Panc1 (cell line): ENCODE data around the gene OR10K2. TPM values are rescaled to one million over a fixed set of nuclear protein-coding genes. Genes with fewer than 3 reads are reported as not detected.

Experiments
- ATAC-seq: fragments of 200-7000 bp; cut with Tn5 transposase; 2 replicates; pipeline ENCODE4 v1.9.1; 2020; ENCODE audit warnings: mild to moderate bottlenecking, moderate library complexity
- BruUV-seq: library from RNA; stranded (reverse); fragments of 400-500 nt; replicated peaks from 2 replicates; lab custom pipeline; 2021; lab: Mats Ljungman, UMichigan
- CTCF ChIA-PET: fragments of 300-600 bp; sonication (Branson Sonifier 250); formaldehyde crosslinking; loops from one replicate; lab custom pipeline; 2022; ENCODE audit warnings: antibody characterized with exemption; lab: Charles Lee
- POLR2A ChIA-PET: fragments of 300-600 bp; sonication (Branson Sonifier 250); formaldehyde crosslinking; loops from one replicate; lab custom pipeline; 2022; ENCODE audit warnings: antibody characterized with exemption; lab: Charles Lee
- DNase-seq: peaks from one replicate; pipeline ENCODE4 v3.0.0-alpha.2; 2010; ENCODE audit warnings: low read depth, low spot score
- H3K27ac ChIP-seq: 2 replicates; pipeline ENCODE4 v1.5.1; 2011; ENCODE audit warnings: mild to moderate bottlenecking, low read length, inconsistent platforms
- H3K27me3 ChIP-seq: fragments of 200-500 bp; sonication (Bioruptor generic); 2 replicates; pipeline ENCODE4 v1.6.0; 2014; ENCODE audit warnings: low read length, inconsistent platforms; ENCODE audit not compliant: control insufficient read depth, insufficient read depth
- H3K36me3 ChIP-seq: fragments of 200-500 bp; sonication (Bioruptor generic); 2 replicates; pipeline ENCODE4 v1.5.1; 2014; ENCODE audit warnings: inconsistent platforms, mild to moderate bottlenecking, low read length, moderate library complexity; ENCODE audit not compliant: control insufficient read depth, insufficient read depth
- H3K4me1 ChIP-seq: 2 replicates; pipeline ENCODE4 v1.5.1; 2011; ENCODE audit warnings: inconsistent platforms, mild to moderate bottlenecking, low read length, moderate library complexity; ENCODE audit not compliant: control insufficient read depth, insufficient read depth
- H3K4me3 ChIP-seq, 2 experiments: 2 replicates each; pipeline ENCODE4 v1.5.1; 2011 to 2012; ENCODE audit warnings: low read depth in 2 of 2, low read length in 2 of 2, mild to moderate bottlenecking in 2 of 2, inconsistent platforms in 1 of 2, moderate library complexity in 1 of 2
- H3K9me3 ChIP-seq: fragments of 200-500 bp; sonication (Bioruptor generic); 2 replicates; pipeline ENCODE4 v1.5.1; 2014; ENCODE audit warnings: low read depth, mild to moderate bottlenecking, inconsistent platforms, low read length, moderate library complexity; ENCODE audit not compliant: control insufficient read depth, insufficient read depth
- CTCF ChIP-seq: fragments of 450-650 bp; IDR thresholded peaks from 2 replicates; pipeline ENCODE4 v1.5.1; 2017; ENCODE audit warnings: mild to moderate bottlenecking
- POLR2AphosphoS5 ChIP-seq: IDR thresholded peaks from 2 replicates; pipeline ENCODE4 v1.6.1; 2012; ENCODE audit warnings: mild to moderate bottlenecking, low read depth, low read length, moderate library complexity
- REST ChIP-seq, 2 experiments: IDR thresholded peaks; 2 replicates each; pipeline ENCODE4 v1.6.1; 2011 to 2012; ENCODE audit warnings: low read depth in 2 of 2, control low read depth in 1 of 2, low read length in 1 of 2, mild to moderate bottlenecking in 1 of 2, moderate library complexity in 1 of 2; ENCODE audit not compliant: insufficient read depth in 1 of 2
- SIN3A ChIP-seq: IDR thresholded peaks from 2 replicates; pipeline ENCODE4 v1.6.1; 2012; ENCODE audit warnings: low read depth, mild to moderate bottlenecking, low read length, moderate library complexity, borderline replicate concordance; ENCODE audit not compliant: insufficient read depth
- TCF7L2 ChIP-seq: IDR thresholded peaks from 2 replicates; pipeline ENCODE4 v1.6.1; 2011; ENCODE audit warnings: mild to moderate bottlenecking, low read depth, low read length, inconsistent platforms
- in situ Hi-C: cut with HindIII; loops from 2 replicates; pipeline ENCODE4 v1.10.0; 2016; ENCODE audit warnings: low sequenced_read_pairs, low pct_unique_long_range_greater_than_20kb
- intact Hi-C: fragments of 100-400 bp; cut with micrococcal nuclease; formaldehyde crosslinking; loops from one replicate; pipeline ENCODE4 v1.10.0; 2022; ENCODE audit not compliant: unreplicated experiment
- total RNA-seq: library from RNA; stranded (reverse); gene quantifications from one replicate; pipeline ENCODE4 v1.2.1, GENCODE V29; 2021; ENCODE audit not compliant: unreplicated experiment

The OR10K2 gene
- total RNA-seq, 1 experiment from 2014 or later, result not detected

- Histone ChIP-seq H3K27me3 (no peaks in the 10 kb centered on the region), H3K4me3 (no peak overlapping the region), H3K4me1 (no peaks in the 10 kb centered on the region), H3K36me3 (no peaks in the 10 kb centered on the region), H3K9me3 (peaks cover 4% of the 10 kb centered on the region; the same call in 1 of the 2 replicates), H3K27ac (no peak overlapping the region)
- in situ Hi-C loops, result no loop called here
- no peak for DNase-seq
- no peak for ATAC-seq
- no peak for TF ChIP-seq SIN3A
- ChIA-PET CTCF (no interaction called here), POLR2A (no interaction called here)
- intact Hi-C loops, result no loop called here
- no TSS peak for BruUV-seq
Observed at GRCh38 chr1:158458263-158458662, 32.2 kb upstream of the OR10K2 start.

- no TSS peak for BruUV-seq
- intact Hi-C loops (no loop called here), in situ Hi-C loops (no loop called here)
- Histone ChIP-seq H3K9me3 (peaks cover 4% of the 10 kb centered on the region; the same call in 1 of the 2 replicates), H3K4me3 (no peak overlapping the region), H3K27ac (no peak overlapping the region), H3K4me1 (no peaks in the 10 kb centered on the region), H3K27me3 (no peaks in the 10 kb centered on the region), H3K36me3 (no peaks in the 10 kb centered on the region)
- ATAC-seq, result no peak
- TF ChIP-seq TCF7L2 (no peak), SIN3A (no peak), CTCF (no peak), REST (IDR thresholded peaks at IDR 0.05; ENCODE audit: insufficient read depth in 1 of 2, low read depth in 2 of 2, low read length in 1 of 2) (no peak), POLR2AphosphoS5 (no peak)
- CTCF ChIA-PET, result no interaction called here
- POLR2A ChIA-PET, result no interaction called here
- DNase-seq, result no peak
Observed at GRCh38 chr1:158457246-158457645, 31.2 kb upstream of the OR10K2 start.

- POLR2A ChIA-PET, result no interaction called here
- in situ Hi-C loops, result no loop called here
- Histone ChIP-seq H3K9me3 (peaks cover 4% of the 10 kb centered on the region; the same call in 1 of the 2 replicates), H3K27me3 (no peaks in the 10 kb centered on the region), H3K27ac (no peak overlapping the region), H3K4me1 (no peaks in the 10 kb centered on the region), H3K36me3 (no peaks in the 10 kb centered on the region), H3K4me3 (no peak overlapping the region)
- DNase-seq, result no peak
- BruUV-seq, result no TSS peak
- CTCF ChIA-PET, result no interaction called here
- ATAC-seq, result no peak
- intact Hi-C loops, result no loop called here
- TF ChIP-seq SIN3A (no peak), POLR2AphosphoS5 (no peak), TCF7L2 (no peak)
Observed at GRCh38 chr1:158454537-158454936, 28.5 kb upstream of the OR10K2 start.
